ENCODE data around the gene COL6A6. TPM values are rescaled to one million over a fixed set of nuclear protein-coding genes. Genes with fewer than 3 reads are reported as not detected.

COL6A6 gene
- total RNA-seq, 4 donors from 2014 or later, result 0.08 to 1.2 (median 0.19) TPM; not detected in 1

DNA sequence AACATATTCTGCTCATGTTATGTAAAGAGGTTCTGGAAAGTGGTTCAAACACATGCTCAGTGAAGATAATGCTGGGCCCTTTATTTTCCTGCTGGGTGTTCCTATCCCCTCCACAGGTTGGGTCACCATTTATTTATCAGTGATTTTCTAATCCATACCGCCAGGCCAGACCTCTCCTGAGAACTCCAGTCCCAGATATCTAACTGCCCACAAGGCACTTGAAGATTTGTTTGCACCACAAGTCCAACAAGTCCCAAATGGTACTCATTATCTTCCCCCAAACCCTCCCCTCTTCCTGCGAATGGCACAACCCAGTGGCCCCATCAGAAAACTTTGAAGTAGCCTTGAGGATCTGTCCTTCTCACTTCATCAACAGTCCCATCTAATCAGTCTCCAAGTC is 5.4 kb downstream of the COL6A6 start:
- DNase-seq (ENCODE audit: low spot score in 2 of 2), result no peak
- 84 to 91% methylated on average over 2 of the region's 2 CpGs for WGBS, 2 donors
- H3K4me3 ChIP-seq (ENCODE audit: low read depth, poor library complexity, severe bottlenecking), result no peak overlapping the region
- intact Hi-C loops (cut with DNase I; ENCODE audit: low total_unique reads), result no loop called here
- TF ChIP-seq POLR2A (IDR thresholded peaks at IDR 0.05), result no peak
- TF ChIP-seq, protein P1, sequence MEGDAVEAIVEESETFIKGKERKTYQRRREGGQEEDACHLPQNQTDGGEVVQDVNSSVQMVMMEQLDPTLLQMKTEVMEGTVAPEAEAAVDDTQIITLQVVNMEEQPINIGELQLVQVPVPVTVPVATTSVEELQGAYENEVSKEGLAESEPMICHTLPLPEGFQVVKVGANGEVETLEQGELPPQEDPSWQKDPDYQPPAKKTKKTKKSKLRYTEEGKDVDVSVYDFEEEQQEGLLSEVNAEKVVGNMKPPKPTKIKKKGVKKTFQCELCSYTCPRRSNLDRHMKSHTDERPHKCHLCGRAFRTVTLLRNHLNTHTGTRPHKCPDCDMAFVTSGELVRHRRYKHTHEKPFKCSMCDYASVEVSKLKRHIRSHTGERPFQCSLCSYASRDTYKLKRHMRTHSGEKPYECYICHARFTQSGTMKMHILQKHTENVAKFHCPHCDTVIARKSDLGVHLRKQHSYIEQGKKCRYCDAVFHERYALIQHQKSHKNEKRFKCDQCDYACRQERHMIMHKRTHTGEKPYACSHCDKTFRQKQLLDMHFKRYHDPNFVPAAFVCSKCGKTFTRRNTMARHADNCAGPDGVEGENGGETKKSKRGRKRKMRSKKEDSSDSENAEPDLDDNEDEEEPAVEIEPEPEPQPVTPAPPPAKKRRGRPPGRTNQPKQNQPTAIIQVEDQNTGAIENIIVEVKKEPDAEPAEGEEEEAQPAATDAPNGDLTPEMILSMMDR (IDR thresholded peaks at IDR 0.05), result no peak

DNA sequence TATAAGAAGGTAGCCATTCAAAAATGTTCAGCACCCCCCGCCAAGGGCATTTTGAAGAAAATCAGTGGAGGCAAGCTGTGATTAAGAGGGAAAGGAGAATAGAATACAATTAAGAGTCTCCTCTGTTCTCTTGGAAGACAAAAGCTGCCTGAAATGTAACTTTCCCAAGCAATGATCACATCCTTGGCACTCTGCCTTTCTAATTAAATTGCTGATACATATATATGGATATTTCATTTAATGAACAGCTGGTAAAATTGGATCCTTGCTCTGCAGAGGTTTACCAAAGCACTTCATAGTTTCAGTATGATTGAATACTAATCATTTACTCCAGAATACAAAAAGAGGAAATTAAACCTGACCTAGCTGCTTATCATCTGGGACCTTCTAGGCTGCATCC is 10.4 kb downstream of the COL6A6 start:
- DNase-seq (ENCODE audit: low spot score in 2 of 2), result no peak
- TF ChIP-seq, protein P1 (IDR thresholded peaks at IDR 0.05), result no peak
- no peak for TF ChIP-seq POLR2A (IDR thresholded peaks at IDR 0.05)
- WGBS, 2 donors, result 84 to 97% methylated on average over 1 of the region's 1 CpG
- H3K4me3 ChIP-seq (ENCODE audit: low read depth, poor library complexity, severe bottlenecking), result no peak overlapping the region
- intact Hi-C loops (cut with DNase I; ENCODE audit: low total_unique reads), result no loop called here

DNA sequence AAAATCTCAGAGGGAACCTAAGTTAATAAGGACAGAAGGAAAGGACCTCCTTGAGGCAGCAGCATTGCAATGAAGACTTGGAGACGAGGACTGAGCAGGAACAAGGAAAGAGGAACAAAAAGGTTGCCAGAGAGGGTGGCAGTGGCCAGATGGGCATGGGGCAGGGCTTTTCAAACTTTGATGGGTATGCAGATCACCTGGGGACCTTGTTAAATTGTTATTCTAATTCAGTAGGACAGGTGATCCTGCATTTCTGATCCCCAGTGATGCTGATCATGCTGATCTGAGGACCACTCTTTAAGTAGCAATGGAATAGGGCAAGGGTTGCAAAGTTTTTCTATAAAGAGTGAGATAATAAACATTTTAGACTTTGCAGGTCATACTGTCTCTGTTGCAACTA is 11.1 kb downstream of the COL6A6 start:
- no peak for DNase-seq (ENCODE audit: low spot score in 2 of 2)
- WGBS, 2 donors, result 62 to 79% methylated on average over 1 of the region's 1 CpG

DNA sequence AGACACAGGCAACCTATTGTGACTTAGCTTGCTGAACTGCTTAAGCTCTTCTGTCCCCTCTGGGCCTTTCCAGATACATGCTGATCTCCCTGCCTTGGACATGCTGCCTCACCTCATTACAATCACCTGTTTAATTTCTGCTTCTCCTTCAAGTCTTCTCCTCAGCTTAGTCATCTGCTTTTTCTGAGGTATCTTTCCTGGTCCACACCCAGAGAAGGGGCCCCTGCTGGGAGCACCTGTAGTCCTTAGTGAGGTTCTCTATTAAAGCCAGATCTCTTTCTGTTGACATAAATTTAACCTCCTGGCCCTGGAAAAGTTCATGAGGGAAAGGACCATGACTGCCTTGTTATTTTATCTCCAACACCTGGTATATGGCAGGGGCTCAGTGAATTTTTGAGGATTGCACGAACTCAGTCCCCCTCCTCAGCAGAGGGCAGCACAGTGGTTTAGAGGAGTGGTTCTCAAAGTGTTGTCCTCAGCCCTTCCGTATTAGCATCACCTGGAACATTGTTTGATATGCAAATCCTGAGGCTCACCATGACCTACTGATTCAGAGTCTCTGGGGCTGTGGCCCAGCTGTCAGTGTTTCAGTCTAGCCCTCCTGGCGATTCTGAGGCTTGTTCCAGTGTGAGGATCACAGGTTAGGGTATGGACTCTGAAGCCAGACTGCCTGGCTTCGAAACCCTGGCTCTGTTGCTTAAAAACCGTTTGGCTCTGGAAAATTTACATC is 12.7 kb downstream of the COL6A6 start:
- intact Hi-C loops (cut with DNase I; ENCODE audit: low total_unique reads), result no loop called here
- no peak for DNase-seq (ENCODE audit: low spot score in 2 of 2)
- TF ChIP-seq, protein P1 (IDR thresholded peaks at IDR 0.05), result no peak
- TF ChIP-seq POLR2A (IDR thresholded peaks at IDR 0.05), result no peak
- 65 to 71% methylated on average over 5 of the region's 5 CpGs for WGBS, 2 donors
- H3K4me3 ChIP-seq (ENCODE audit: low read depth, poor library complexity, severe bottlenecking), result no peak overlapping the region

More for the DNA sequence above, 11.1 kb downstream of the COL6A6 start:
- intact Hi-C loops (cut with DNase I; ENCODE audit: low total_unique reads), result no loop called here
- no peak overlapping the region for H3K4me3 ChIP-seq (ENCODE audit: low read depth, poor library complexity, severe bottlenecking)
- no peak for TF ChIP-seq POLR2A (IDR thresholded peaks at IDR 0.05)
- TF ChIP-seq, protein P1 (IDR thresholded peaks at IDR 0.05), result no peak

DNA sequence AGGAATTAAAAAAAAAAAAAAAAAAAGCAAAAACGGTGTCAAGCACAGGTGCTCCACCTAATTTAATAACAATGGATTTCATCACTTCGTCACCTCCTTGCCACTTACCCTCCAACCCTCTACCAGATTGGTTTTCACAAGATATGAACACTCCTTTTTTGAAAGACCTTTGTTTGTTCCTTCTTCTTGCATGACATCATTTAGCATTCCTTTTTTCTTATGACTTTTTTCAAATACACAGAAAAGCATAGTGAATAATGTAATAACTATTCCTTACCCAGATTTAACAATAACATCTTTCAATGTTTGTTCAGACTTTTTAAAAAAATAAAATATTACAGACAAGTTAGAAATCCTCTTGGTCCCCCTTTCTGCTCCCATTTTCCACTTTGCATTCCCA is 16.3 kb downstream of the COL6A6 start:
- no peak for DNase-seq (ENCODE audit: low spot score in 2 of 2)
- WGBS, 2 donors, result 72 to 77% methylated on average over 2 of the region's 2 CpGs
- TF ChIP-seq, protein P1 (IDR thresholded peaks at IDR 0.05), result no peak
- no peak for TF ChIP-seq POLR2A (IDR thresholded peaks at IDR 0.05)
- intact Hi-C loops (cut with DNase I; ENCODE audit: low total_unique reads), result no loop called here
- no peak overlapping the region for H3K4me3 ChIP-seq (ENCODE audit: low read depth, poor library complexity, severe bottlenecking)

Data from lower leg skin (tissue), 4 donors.